Measurements from ENCODE around the gene RTN4RL1.

GRCh38 chr17:1948517-1948825 lies 76.7 kb downstream of the RTN4RL1 start:
- TF ChIP-seq CTCF (IDR thresholded peaks at IDR 0.05) (no peak), POLR2AphosphoS5 (IDR thresholded peaks at IDR 0.05; ENCODE audit: low read depth, low read length) (no peak)

Measured in Panc1 (cell line).